Left lung (tissue), 10 donors: ENCODE data around the gene ATP5F1D. TPM values are rescaled to one million over a fixed set of nuclear protein-coding genes. Genes with fewer than 3 reads are reported as not detected.

Experiments used
- ATAC-seq: fragments of 200-7000 bp; cut with Tn5 transposase; one replicate; pipeline ENCODE4 v1.9.1; 2020; ENCODE audit warnings: moderate library complexity
- DNase-seq, 4 donors: peaks; one replicate each; pipeline ENCODE4 v3.0.0-alpha.2; 2013 to 2020
- H3K27ac ChIP-seq, 2 donors: fragments of 200-600 bp; sonication (generic) in 1 of 2; one replicate each; pipeline versions ENCODE4 v1.5.0 to v1.8.0; 2020 to 2021
- H3K27me3 ChIP-seq, 2 donors: fragments of 200-600 bp; sonication (generic) in 1 of 2; one replicate each; pipeline versions ENCODE4 v1.5.0 to v1.8.0; 2020 to 2021
- H3K36me3 ChIP-seq, 2 donors: fragments of 200-600 bp; sonication (generic) in 1 of 2; one replicate each; pipeline versions ENCODE4 v1.5.0 to v1.8.0; 2020 to 2021
- H3K4me1 ChIP-seq, 2 donors: fragments of 200-600 bp; one replicate each; pipeline ENCODE4 v1.8.0; 2021
- H3K4me3 ChIP-seq, 2 donors: fragments of 200-600 bp; sonication (generic) in 1 of 2; one replicate each; pipeline versions ENCODE4 v1.5.0 to v1.8.0; 2020 to 2021; ENCODE audit warnings: mild to moderate bottlenecking in 1 of 2
- H3K9me3 ChIP-seq, 2 donors: fragments of 200-600 bp; sonication (generic) in 1 of 2; one replicate each; pipeline versions ENCODE4 v1.5.0 to v1.8.0; 2020 to 2021
- CTCF ChIP-seq, 2 donors: fragments of 200-600 bp; sonication (generic) in 1 of 2; IDR thresholded peaks; one replicate each; pipeline versions ENCODE4 v1.5.0 to v1.8.0; 2021; ENCODE audit warnings: antibody characterized with exemption in 2 of 2
- intact Hi-C, 2 donors: fragments of 100-400 bp; cut with DNase I; formaldehyde crosslinking; loops; one replicate each; pipeline versions ENCODE4 v1.11.2 to v1.14.2; 2022
- polyA plus RNA-seq, 6 donors: library from polyadenylated mRNA; unstranded; fragments of 120-200 nt; gene quantifications; one replicate each; pipeline ENCODE4 v1.2.1, GENCODE V29; 2013; ENCODE audit not compliant: insufficient read length in 6 of 6
- total RNA-seq, 2 donors: library from RNA; stranded (reverse); fragmentation: NEBNext Ultra II Directional; extraction: Animal tissue kit (Norgen Biotek cat#: 25700); gene quantifications; one replicate each; pipeline ENCODE4 v1.2.1, GENCODE V29; 2021
- donor health status: DM: no; HTN: yes; CAD: no.
- donor health status: DM: no; HTN: no; CAD: no.

The ATP5F1D gene
- total and polyA plus RNA-seq, 8 donors: 55.0 to 161 (median 83.7) TPM

- H3K4me3 ChIP-seq: no peak overlapping the region
- no peaks in the 10 kb centered on the region for H3K4me1 ChIP-seq
- intact Hi-C loops: no loop called here
- H3K27ac ChIP-seq: no peak overlapping the region
- TF ChIP-seq CTCF (IDR thresholded peaks at IDR 0.05): no peak
- H3K27me3 ChIP-seq: peaks cover 38 to 97% of the 10 kb centered on the region in 2 donors
- no peak for DNase-seq
- H3K9me3 ChIP-seq: no peaks in the 10 kb centered on the region
- no peaks in the 10 kb centered on the region for H3K36me3 ChIP-seq
- no peak for ATAC-seq
Observed at GRCh38 chr19:1287354-1288225, 46.0 kb downstream of the ATP5F1D start.

- no peak overlapping the region for H3K4me3 ChIP-seq
- H3K9me3 ChIP-seq: no peaks in the 10 kb centered on the region
- no peak for TF ChIP-seq CTCF (IDR thresholded peaks at IDR 0.05)
- no peaks in the 10 kb centered on the region for H3K36me3 ChIP-seq
- intact Hi-C loops: no loop called here
- H3K27me3 ChIP-seq: peaks cover 38 to 97% of the 10 kb centered on the region in 2 donors
- no peak for ATAC-seq
- H3K27ac ChIP-seq: no peak overlapping the region
- no peak for DNase-seq
- H3K4me1 ChIP-seq: no peaks in the 10 kb centered on the region
Observed at GRCh38 chr19:1288226-1288612, 46.7 kb downstream of the ATP5F1D start.

- intact Hi-C loops: no loop called here
- Histone ChIP-seq H3K36me3 (no peaks in the 10 kb centered on the region), H3K27ac (no peak overlapping the region), H3K9me3 (no peaks in the 10 kb centered on the region), H3K4me3 (no peak overlapping the region), H3K4me1 (no peaks in the 10 kb centered on the region), H3K27me3 (peaks cover 38 to 97% of the 10 kb centered on the region in 2 donors)
- DNase-seq (peak in 1 of 4 donors; percentile 75), ATAC-seq (no peak)
- TF ChIP-seq CTCF (IDR thresholded peaks at IDR 0.05): no peak
Observed at GRCh38 chr19:1288833-1289685, 47.5 kb downstream of the ATP5F1D start.

GRCh38 chr19:1289686-1290025 is 48.1 kb downstream of the ATP5F1D start:
- Histone ChIP-seq H3K9me3 (no peaks in the 10 kb centered on the region), H3K36me3 (no peaks in the 10 kb centered on the region), H3K27ac (no peak overlapping the region), H3K4me3 (no peak overlapping the region), H3K27me3 (peaks cover 35 to 97% of the 10 kb centered on the region in 2 donors), H3K4me1 (no peaks in the 10 kb centered on the region)
- TF ChIP-seq CTCF (IDR thresholded peaks at IDR 0.05): no peak
- DNase-seq: no peak
- intact Hi-C loops: no loop called here
- ATAC-seq: no peak

GRCh38 chr19:1290196-1290702 is 48.7 kb downstream of the ATP5F1D start:
- no peak for DNase-seq
- H3K27ac ChIP-seq: no peak overlapping the region
- H3K36me3 ChIP-seq: no peaks in the 10 kb centered on the region
- no peak for TF ChIP-seq CTCF (IDR thresholded peaks at IDR 0.05)
- no peak overlapping the region for H3K4me3 ChIP-seq
- no peak for ATAC-seq
- H3K27me3 ChIP-seq: peaks cover 37 to 97% of the 10 kb centered on the region in 2 donors
- no peaks in the 10 kb centered on the region for H3K9me3 ChIP-seq
- no peaks in the 10 kb centered on the region for H3K4me1 ChIP-seq
- intact Hi-C loops: no loop called here
